Astrocyte (in vitro differentiated cells and primary cell): ENCODE measurements around the gene UBE2N. TPM values are rescaled to one million over a fixed set of nuclear protein-coding genes. Genes with fewer than 3 reads are reported as not detected.
A peak's percentile ranks its signal among the peaks of the same experiment; 100 is the strongest.

Experiments used
- DNase-seq: peaks from one replicate; pipeline ENCODE4 v3.0.0-alpha.2; 2010; ENCODE audit warnings: low read depth
- FAIRE-seq: peaks from 2 replicates; lab custom pipeline; 2011; peaks lifted over from hg19 to GRCh38; lab: Jason Lieb, UNC
- H2AFZ ChIP-seq: 2 replicates; pipeline ENCODE4 v1.6.0; 2012; ENCODE audit warnings: low read depth, low read length, inconsistent platforms
- H3K27ac ChIP-seq: 2 replicates; pipeline ENCODE4 v1.5.1; 2011; ENCODE audit warnings: low read depth, low read length, inconsistent platforms
- H3K27me3 ChIP-seq: 2 replicates; pipeline ENCODE4 v1.6.0; 2011; ENCODE audit warnings: low read length, inconsistent platforms; ENCODE audit not compliant: insufficient read depth
- H3K36me3 ChIP-seq: 2 replicates; pipeline ENCODE4 v1.5.1; 2011; ENCODE audit warnings: low read length, inconsistent platforms; ENCODE audit not compliant: insufficient read depth
- H3K4me1 ChIP-seq: 2 replicates; pipeline ENCODE4 v1.5.1; 2011; ENCODE audit warnings: low read length, inconsistent platforms; ENCODE audit not compliant: insufficient read depth
- H3K4me2 ChIP-seq: 2 replicates; pipeline ENCODE4 v1.6.0; 2012; ENCODE audit warnings: low read length, inconsistent platforms
- H3K4me3 ChIP-seq: 2 replicates; pipeline ENCODE4 v1.5.1; 2011; ENCODE audit warnings: low read depth, mild to moderate bottlenecking, low read length, inconsistent platforms; ENCODE audit not compliant: insufficient read depth
- H3K79me2 ChIP-seq: 2 replicates; pipeline ENCODE4 v1.6.0; 2012; ENCODE audit warnings: mild to moderate bottlenecking, low read length, inconsistent platforms; ENCODE audit not compliant: insufficient read depth
- H3K9ac ChIP-seq: 2 replicates; pipeline ENCODE4 v1.6.0; 2012; ENCODE audit warnings: mild to moderate bottlenecking, low read length, inconsistent platforms
- H3K9me3 ChIP-seq: 2 replicates; pipeline ENCODE4 v1.5.1; 2012; ENCODE audit warnings: low read depth, mild to moderate bottlenecking, low read length, inconsistent platforms; ENCODE audit not compliant: insufficient read depth
- H4K20me1 ChIP-seq: 2 replicates; pipeline ENCODE4 v1.6.0; 2012; ENCODE audit warnings: low read length, inconsistent platforms; ENCODE audit not compliant: insufficient read depth
- H3K27ac Mint-ChIP-seq: one replicate; pipeline ENCODE4 v1.8.0; 2021; ENCODE audit warnings: mild to moderate bottlenecking, mixed read lengths; ENCODE audit not compliant: unreplicated experiment
- H3K27me3 Mint-ChIP-seq: one replicate; pipeline ENCODE4 v1.8.0; 2021; ENCODE audit warnings: low read depth, mixed read lengths; ENCODE audit not compliant: unreplicated experiment
- H3K36me3 Mint-ChIP-seq: one replicate; pipeline ENCODE4 v1.8.0; 2021; ENCODE audit warnings: low read depth, mixed read lengths; ENCODE audit not compliant: unreplicated experiment
- H3K4me1 Mint-ChIP-seq: one replicate; pipeline ENCODE4 v1.8.0; 2021; ENCODE audit warnings: low read depth, mixed read lengths; ENCODE audit not compliant: unreplicated experiment
- H3K4me3 Mint-ChIP-seq: one replicate; pipeline ENCODE4 v1.8.0; 2021; ENCODE audit warnings: mild to moderate bottlenecking, moderate library complexity, mixed read lengths; ENCODE audit not compliant: unreplicated experiment
- H3K9me3 Mint-ChIP-seq: one replicate; pipeline ENCODE4 v1.8.0; 2021; ENCODE audit warnings: mild to moderate bottlenecking, mixed read lengths; ENCODE audit not compliant: unreplicated experiment
- CTCF ChIP-seq: IDR thresholded peaks from 2 replicates; pipeline ENCODE4 v1.5.1; 2011; ENCODE audit warnings: low read depth, mild to moderate bottlenecking, inconsistent platforms, low read length, moderate library complexity; ENCODE audit not compliant: insufficient read depth
- EZH2 ChIP-seq: IDR thresholded peaks from 2 replicates; pipeline ENCODE4 v1.6.1; 2012; ENCODE audit warnings: mild to moderate bottlenecking, low read length, inconsistent platforms; ENCODE audit not compliant: insufficient read depth
- total RNA-seq: library from RNA; stranded (reverse); gene quantifications from 2 replicates; pipeline ENCODE4 v1.2.1, GENCODE V29; 2021

Gene UBE2N
- total RNA-seq, 1 donor from 2014 or later = 129 TPM

GRCh38 chr12:93381161-93381975, 60.4 kb downstream of the UBE2N start:
- no peaks in the 10 kb centered on the region for H3K27me3 ChIP-seq
- peak overlapping the region; percentile 90 for H3K4me2 ChIP-seq
- no peak for TF ChIP-seq CTCF
- TF ChIP-seq EZH2 = no peak
- no peak for FAIRE-seq
- Mint-ChIP-seq H3K27ac (peak overlapping the region; percentile 60), H3K4me3 (peak overlapping the region; percentile 99), H3K27me3 (no peaks in the 10 kb centered on the region), H3K36me3 (peaks cover 2% of the 10 kb centered on the region), H3K9me3 (no peaks in the 10 kb centered on the region), H3K4me1 (peaks cover 14% of the 10 kb centered on the region)
- peak overlapping the region; percentile 100 for H3K4me3 ChIP-seq
- H3K79me2 ChIP-seq = peaks cover 87% of the 10 kb centered on the region
- H3K9me3 ChIP-seq = no peaks in the 10 kb centered on the region
- peak overlapping the region; percentile 99 for H3K9ac ChIP-seq
- DNase-seq = peak; percentile 22
- H3K4me1 ChIP-seq = peaks cover 25% of the 10 kb centered on the region
- H4K20me1 ChIP-seq = peaks cover 76% of the 10 kb centered on the region
- peak overlapping the region; percentile 93 for H3K27ac ChIP-seq
- H3K36me3 ChIP-seq = peaks cover 3% of the 10 kb centered on the region
- no peak overlapping the region for H2AFZ ChIP-seq

GRCh38 chr12:93380480-93381121, 61.1 kb downstream of the UBE2N start:
- peak overlapping the region; percentile 93 for H3K27ac ChIP-seq
- peaks cover 2% of the 10 kb centered on the region for H3K36me3 Mint-ChIP-seq
- H3K4me1 ChIP-seq = peaks cover 27% of the 10 kb centered on the region
- H3K4me3 Mint-ChIP-seq = peak overlapping the region; percentile 99
- peak; percentile 42 for DNase-seq
- TF ChIP-seq CTCF (peak; percentile 28), EZH2 (no peak)
- peaks cover 79% of the 10 kb centered on the region for H3K79me2 ChIP-seq
- peak overlapping the region; percentile 100 for H3K4me3 ChIP-seq
- H3K27ac Mint-ChIP-seq = peak overlapping the region; percentile 60
- H3K4me1 Mint-ChIP-seq = peaks cover 17% of the 10 kb centered on the region
- H3K9ac ChIP-seq = peak overlapping the region; percentile 99
- peaks cover 3% of the 10 kb centered on the region for H3K36me3 ChIP-seq
- H3K27me3 Mint-ChIP-seq = no peaks in the 10 kb centered on the region
- H3K27me3 ChIP-seq = no peaks in the 10 kb centered on the region
- peak overlapping the region; percentile 90 for H3K4me2 ChIP-seq
- H3K9me3 Mint-ChIP-seq = no peaks in the 10 kb centered on the region
- H2AFZ ChIP-seq = no peak overlapping the region
- no peaks in the 10 kb centered on the region for H3K9me3 ChIP-seq
- no peak for FAIRE-seq
- peaks cover 70% of the 10 kb centered on the region for H4K20me1 ChIP-seq
